Measurements from ENCODE around the gene SPECC1L. TPM values are rescaled to one million over a fixed set of nuclear protein-coding genes. Genes with fewer than 3 reads are reported as not detected.

SPECC1L gene
- total RNA-seq, 1 donor from 2014 or later: 69.2 TPM

GRCh38 chr22:24225044-24225601 lies 45.5 kb upstream of the SPECC1L start:
- no peak overlapping the region for H3K4me2 ChIP-seq (ENCODE audit: low read length)
- peaks cover 2% of the 10 kb centered on the region for H3K27me3 Mint-ChIP-seq (ENCODE audit: low read depth, unreplicated experiment)
- H3K27ac Mint-ChIP-seq (ENCODE audit: unreplicated experiment): no peak overlapping the region
- no peak overlapping the region for H3K4me3 ChIP-seq (ENCODE audit: insufficient read depth, low read depth, low read length)
- no peaks in the 10 kb centered on the region for H3K4me1 Mint-ChIP-seq (ENCODE audit: low read depth, unreplicated experiment)
- DNase-seq (ENCODE audit: low read depth) (no peak), FAIRE-seq (no peak)
- TF ChIP-seq EZH2 (IDR thresholded peaks at IDR 0.05; ENCODE audit: insufficient read depth, low read length) (no peak), CTCF (IDR thresholded peaks at IDR 0.05; ENCODE audit: insufficient read depth, low read depth, low read length) (no peak)
- no peak overlapping the region for H2AFZ ChIP-seq (ENCODE audit: low read depth, low read length)
- peaks cover 4% of the 10 kb centered on the region for H3K9me3 Mint-ChIP-seq (ENCODE audit: unreplicated experiment)
- H3K4me1 ChIP-seq (ENCODE audit: insufficient read depth, low read length): no peaks in the 10 kb centered on the region
- no peak overlapping the region for H3K9ac ChIP-seq (ENCODE audit: low read length)
- no peaks in the 10 kb centered on the region for H4K20me1 ChIP-seq (ENCODE audit: insufficient read depth, low read length)
- H3K27ac ChIP-seq (ENCODE audit: low read depth, low read length): no peak overlapping the region
- no peak overlapping the region for H3K4me3 Mint-ChIP-seq (ENCODE audit: unreplicated experiment)
- H3K36me3 ChIP-seq (ENCODE audit: insufficient read depth, low read length): no peaks in the 10 kb centered on the region
- H3K9me3 ChIP-seq (ENCODE audit: insufficient read depth, low read depth, low read length): peaks cover 6% of the 10 kb centered on the region
- no peaks in the 10 kb centered on the region for H3K79me2 ChIP-seq (ENCODE audit: insufficient read depth, low read length)
- no peaks in the 10 kb centered on the region for H3K36me3 Mint-ChIP-seq (ENCODE audit: low read depth, unreplicated experiment)
- H3K27me3 ChIP-seq (ENCODE audit: insufficient read depth, low read length): no peaks in the 10 kb centered on the region

- no peak for FAIRE-seq
- TF ChIP-seq CTCF (IDR thresholded peaks at IDR 0.05; ENCODE audit: insufficient read depth, low read depth, low read length): no peak
- no peak for TF ChIP-seq EZH2 (IDR thresholded peaks at IDR 0.05; ENCODE audit: insufficient read depth, low read length)
- no peaks in the 10 kb centered on the region for H3K27me3 Mint-ChIP-seq (ENCODE audit: low read depth, unreplicated experiment)
- H3K27ac ChIP-seq (ENCODE audit: low read depth, low read length): no peak overlapping the region
- H3K9me3 ChIP-seq (ENCODE audit: insufficient read depth, low read depth, low read length): peaks cover 6% of the 10 kb centered on the region
- no peak overlapping the region for H3K27ac Mint-ChIP-seq (ENCODE audit: unreplicated experiment)
- DNase-seq (ENCODE audit: low read depth): no peak
- H3K4me1 ChIP-seq (ENCODE audit: insufficient read depth, low read length): no peaks in the 10 kb centered on the region
- H3K4me3 ChIP-seq (ENCODE audit: insufficient read depth, low read depth, low read length): no peak overlapping the region
- no peak overlapping the region for H3K9ac ChIP-seq (ENCODE audit: low read length)
- H3K4me1 Mint-ChIP-seq (ENCODE audit: low read depth, unreplicated experiment): no peaks in the 10 kb centered on the region
- H2AFZ ChIP-seq (ENCODE audit: low read depth, low read length): no peak overlapping the region
- no peaks in the 10 kb centered on the region for H3K27me3 ChIP-seq (ENCODE audit: insufficient read depth, low read length)
- H4K20me1 ChIP-seq (ENCODE audit: insufficient read depth, low read length): no peaks in the 10 kb centered on the region
- no peaks in the 10 kb centered on the region for H3K36me3 ChIP-seq (ENCODE audit: insufficient read depth, low read length)
- peaks cover 4% of the 10 kb centered on the region for H3K9me3 Mint-ChIP-seq (ENCODE audit: unreplicated experiment)
- no peaks in the 10 kb centered on the region for H3K36me3 Mint-ChIP-seq (ENCODE audit: low read depth, unreplicated experiment)
- no peaks in the 10 kb centered on the region for H3K79me2 ChIP-seq (ENCODE audit: insufficient read depth, low read length)
- H3K4me2 ChIP-seq (ENCODE audit: low read length): no peak overlapping the region
- H3K4me3 Mint-ChIP-seq (ENCODE audit: unreplicated experiment): no peak overlapping the region
Observed at GRCh38 chr22:24225951-24226350, 44.7 kb upstream of the SPECC1L start.

- H3K4me3 ChIP-seq (ENCODE audit: insufficient read depth, low read depth, low read length): no peak overlapping the region
- no peaks in the 10 kb centered on the region for H3K27me3 ChIP-seq (ENCODE audit: insufficient read depth, low read length)
- no peaks in the 10 kb centered on the region for H3K9me3 ChIP-seq (ENCODE audit: insufficient read depth, low read depth, low read length)
- no peak for DNase-seq (ENCODE audit: low read depth)
- no peak overlapping the region for H3K27ac Mint-ChIP-seq (ENCODE audit: unreplicated experiment)
- no peak overlapping the region for H3K9ac ChIP-seq (ENCODE audit: low read length)
- no peak for FAIRE-seq
- no peaks in the 10 kb centered on the region for H3K4me1 Mint-ChIP-seq (ENCODE audit: low read depth, unreplicated experiment)
- no peak overlapping the region for H3K4me2 ChIP-seq (ENCODE audit: low read length)
- no peak overlapping the region for H3K4me3 Mint-ChIP-seq (ENCODE audit: unreplicated experiment)
- H3K27me3 Mint-ChIP-seq (ENCODE audit: low read depth, unreplicated experiment): peaks cover 3% of the 10 kb centered on the region
- no peak overlapping the region for H2AFZ ChIP-seq (ENCODE audit: low read depth, low read length)
- no peaks in the 10 kb centered on the region for H3K79me2 ChIP-seq (ENCODE audit: insufficient read depth, low read length)
- no peaks in the 10 kb centered on the region for H4K20me1 ChIP-seq (ENCODE audit: insufficient read depth, low read length)
- H3K36me3 ChIP-seq (ENCODE audit: insufficient read depth, low read length): no peaks in the 10 kb centered on the region
- no peaks in the 10 kb centered on the region for H3K36me3 Mint-ChIP-seq (ENCODE audit: low read depth, unreplicated experiment)
- TF ChIP-seq CTCF (IDR thresholded peaks at IDR 0.05; ENCODE audit: insufficient read depth, low read depth, low read length) (no peak), EZH2 (IDR thresholded peaks at IDR 0.05; ENCODE audit: insufficient read depth, low read length) (no peak)
- H3K9me3 Mint-ChIP-seq (ENCODE audit: unreplicated experiment): peaks cover 2% of the 10 kb centered on the region
- no peak overlapping the region for H3K27ac ChIP-seq (ENCODE audit: low read depth, low read length)
- no peaks in the 10 kb centered on the region for H3K4me1 ChIP-seq (ENCODE audit: insufficient read depth, low read length)
Observed at GRCh38 chr22:24230911-24231656, 39.5 kb upstream of the SPECC1L start.
